Body of pancreas (tissue), 4 donors: Measurements from ENCODE around the gene RAI1.

Experiments
- CTCF ChIP-seq, 7 experiments: fragments of 450-650 bp in 4 of 7; fragments of 200-600 bp in 3 of 7; sonication (generic) in 3 of 7; IDR thresholded peaks; one replicate each; pipeline ENCODE4 v1.5.1; 2016 to 2019; ENCODE audit warnings: antibody characterized with exemption in 7 of 7
- POLR2A ChIP-seq, 3 donors: fragments of 450-650 bp; IDR thresholded peaks; one replicate each; pipeline ENCODE4 v1.6.1; 2016; ENCODE audit warnings: antibody characterized with exemption in 3 of 3, mild to moderate bottlenecking in 2 of 3

GRCh38 chr17:17811381-17812210 lies 130.3 kb downstream of the RAI1 start:
- TF ChIP-seq POLR2A (IDR thresholded peaks at IDR 0.05) (no peak), CTCF (IDR thresholded peaks at IDR 0.05) (no peak)
